ENCODE measurements around the gene GRM7.

DNA sequence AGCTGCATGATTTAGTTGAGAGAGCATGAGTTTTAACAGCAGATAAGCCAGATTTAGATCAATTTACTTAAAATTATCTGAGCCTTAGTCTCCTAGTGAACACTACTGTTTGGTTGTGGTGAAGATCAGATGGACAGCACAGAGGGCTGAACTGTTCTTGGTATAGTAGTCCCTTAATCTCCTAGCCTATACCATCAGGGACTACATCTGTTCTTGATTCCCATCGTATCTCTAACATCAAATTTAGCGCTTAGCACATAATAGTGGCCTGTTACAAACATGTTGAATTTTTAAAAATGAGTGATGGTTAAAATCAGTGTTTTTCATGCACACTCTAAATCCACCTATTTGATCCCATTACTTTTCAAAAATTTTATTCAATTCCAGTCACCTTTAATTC, 507.7 kb downstream of the GRM7 start:
- TF ChIP-seq, protein P1, sequence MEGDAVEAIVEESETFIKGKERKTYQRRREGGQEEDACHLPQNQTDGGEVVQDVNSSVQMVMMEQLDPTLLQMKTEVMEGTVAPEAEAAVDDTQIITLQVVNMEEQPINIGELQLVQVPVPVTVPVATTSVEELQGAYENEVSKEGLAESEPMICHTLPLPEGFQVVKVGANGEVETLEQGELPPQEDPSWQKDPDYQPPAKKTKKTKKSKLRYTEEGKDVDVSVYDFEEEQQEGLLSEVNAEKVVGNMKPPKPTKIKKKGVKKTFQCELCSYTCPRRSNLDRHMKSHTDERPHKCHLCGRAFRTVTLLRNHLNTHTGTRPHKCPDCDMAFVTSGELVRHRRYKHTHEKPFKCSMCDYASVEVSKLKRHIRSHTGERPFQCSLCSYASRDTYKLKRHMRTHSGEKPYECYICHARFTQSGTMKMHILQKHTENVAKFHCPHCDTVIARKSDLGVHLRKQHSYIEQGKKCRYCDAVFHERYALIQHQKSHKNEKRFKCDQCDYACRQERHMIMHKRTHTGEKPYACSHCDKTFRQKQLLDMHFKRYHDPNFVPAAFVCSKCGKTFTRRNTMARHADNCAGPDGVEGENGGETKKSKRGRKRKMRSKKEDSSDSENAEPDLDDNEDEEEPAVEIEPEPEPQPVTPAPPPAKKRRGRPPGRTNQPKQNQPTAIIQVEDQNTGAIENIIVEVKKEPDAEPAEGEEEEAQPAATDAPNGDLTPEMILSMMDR (IDR thresholded peaks at IDR 0.05; ENCODE audit: low read depth, low read length), result no peak
- no peak for TF ChIP-seq EZH2phosphoT487 (IDR thresholded peaks at IDR 0.05; ENCODE audit: low read depth)
